Heart right ventricle (tissue), 16 donors: Measurements from ENCODE around the gene ZC3H4. TPM values are rescaled to one million over a fixed set of nuclear protein-coding genes. Genes with fewer than 3 reads are reported as not detected.
"Not testable (repeated sequence)": the region's sequence is repeated elsewhere in the genome, so short reads cannot be mapped to it uniquely, and the experiment has no call there.

Experiments
- ATAC-seq, 8 donors: fragments of 200-7000 bp; cut with Tn5 transposase; one replicate each; pipeline ENCODE4 v1.9.1; 2020; ENCODE audit warnings: mild to moderate bottlenecking in 8 of 8, moderate library complexity in 8 of 8, moderate number of reproducible peaks in 1 of 8
- DNase-seq, 2 donors: peaks; one replicate each; pipeline ENCODE4 v3.0.0-alpha.2; 2020
- H3K27ac ChIP-seq, 10 donors: fragments of 200-600 bp; sonication (generic) in 2 of 10; one replicate each; pipeline versions ENCODE4 v1.5.0 to v1.8.0; 2020 to 2022; ENCODE audit warnings: mild to moderate bottlenecking in 3 of 10
- H3K27me3 ChIP-seq, 7 donors: fragments of 200-600 bp; one replicate each; pipeline ENCODE4 v1.8.0; 2021 to 2022; ENCODE audit warnings: mild to moderate bottlenecking in 2 of 7
- H3K36me3 ChIP-seq, 9 donors: fragments of 200-600 bp; sonication (generic) in 1 of 9; one replicate each; pipeline versions ENCODE4 v1.5.0 to v1.8.0; 2020 to 2022; ENCODE audit warnings: mild to moderate bottlenecking in 2 of 9
- H3K4me1 ChIP-seq, 9 donors: fragments of 200-600 bp; sonication (generic) in 1 of 9; one replicate each; pipeline versions ENCODE4 v1.5.0 to v1.8.0; 2020 to 2022; ENCODE audit warnings: mild to moderate bottlenecking in 4 of 9
- H3K4me3 ChIP-seq, 10 donors: fragments of 200-600 bp; sonication (generic) in 2 of 10; one replicate each; pipeline versions ENCODE4 v1.5.0 to v1.8.0; 2020 to 2022; ENCODE audit warnings: mild to moderate bottlenecking in 7 of 10, moderate library complexity in 2 of 10
- H3K9me3 ChIP-seq, 11 donors: fragments of 200-600 bp in 10 of 11; sonication (generic) in 2 of 11; one replicate each; pipeline versions ENCODE4 v1.5.0 to v1.8.0; 2013 to 2022; ENCODE audit warnings: mild to moderate bottlenecking in 2 of 11, control low read depth in 1 of 11, moderate library complexity in 1 of 11
- CTCF ChIP-seq, 9 donors: fragments of 200-600 bp; sonication (generic) in 2 of 9; IDR thresholded peaks; one replicate each; pipeline versions ENCODE4 v1.5.0 to v1.8.0; 2021 to 2022; ENCODE audit warnings: antibody characterized with exemption in 9 of 9, mild to moderate bottlenecking in 5 of 9, moderate library complexity in 1 of 9
- WGBS, 2 donors: extraction: QIAGEN DNeasy Blood & Tissue Kit; methylation state at CpG; one replicate each; pipeline ENCODE4 v1.1.7; 2013; ENCODE audit warnings: inconsistent platforms in 1 of 2; 5-methylcytosine and 5-hydroxymethylcytosine counted together
- intact Hi-C, 10 donors: fragments of 100-400 bp; cut with DNase I; formaldehyde crosslinking; loops; one replicate each; pipeline versions ENCODE4 v1.11.1 to v1.14.2; 2022
- polyA plus RNA-seq, 2 donors: library from polyadenylated mRNA; stranded (reverse); fragments of 200-250 nt; gene quantifications; one replicate each; pipeline ENCODE4 v1.2.3, GENCODE V29; 2013
- total RNA-seq, 10 donors: library from RNA; stranded (reverse); fragmentation: NEBNext Ultra II Directional in 3 of 10; extraction: Animal tissue kit (Norgen Biotek cat#: 25700) in 3 of 10; gene quantifications; one replicate each; pipeline versions ENCODE4 v1.2.1 to v1.2.4, GENCODE V29; 2021 to 2023
- donor health status: Arrhythmogenic right ventricular cardiomyopathy.
- donor health status: ischemic (EF 13 %, LVEDD 7.1; RV severe dilation, severe dysfunction).
- donor health status: healthy with polysubstance abuse.
- donor health status: DM: no; HTN: yes; CAD: no.
- donor health status: DM: no; HTN: no; CAD: no.
- donor health status: ischemic (EF 25% LVEDD 6.9; RV normal size, moderate dysfunction).
- donor health status: ischemic (EF 25% LVEDD 5.7; RV mildly dilated, moderate dysfunction).
- donor health status: healthy.
- donor health status: DM: yes; HTN: yes; CAD: no.
- donor health status: Ischemic cardiomyopathy.
- donor health status: ischemic (EF 35%, LVEDD 5.7; RV mildly dilated, moderate dysfunction).
- donor health status: nonischemic (EF 11% LVEDD 7.7; RV severe dilation, severe dysfunction).
- donor health status: DM: yes; HTN: yes; CAD: no.
- donor health status: PGD.
- donor health status: ischemic (EF 29% LVEDD 5.4; RV normal size, mild dysfunction).
- donor health status: nonischemic (EF 23%, LVEDD 6.1; RV moderate dilation, normal function).

Gene ZC3H4
- total and polyA plus RNA-seq, 12 donors = 4.5 to 32.8 (median 25.1) TPM

- Histone ChIP-seq H3K4me1 (peaks cover 0 to 9% (median 0%) of the 10 kb centered on the region in 9 donors), H3K27me3 (no peaks in the 10 kb centered on the region), H3K27ac (no peak overlapping the region), H3K9me3 (no peaks in the 10 kb centered on the region), H3K36me3 (peaks cover 0 to 72% (median 28%) of the 10 kb centered on the region in 9 donors), H3K4me3 (no peak overlapping the region)
- intact Hi-C loops = loop anchor here in 1 of 10 donors (10.0 kb wide), 1 partner anchor 52 kb away; no protein-coding TSS in a partner anchor
- ATAC-seq = no peak
- no peak for DNase-seq
- no peak for TF ChIP-seq CTCF (IDR thresholded peaks at IDR 0.05)
- 91 to 96% methylated on average over 5 of the region's 5 CpGs for WGBS, 2 donors
Measured at GRCh38 chr19:47142779-47143178, 29.2 kb upstream of the ZC3H4 start.

- no peak overlapping the region for H3K27ac ChIP-seq
- TF ChIP-seq CTCF (IDR thresholded peaks at IDR 0.05) = no peak
- peaks cover 0 to 65% (median 28%) of the 10 kb centered on the region in 9 donors for H3K36me3 ChIP-seq
- intact Hi-C loops = loop anchor here in 1 of 10 donors (10.0 kb wide), 1 partner anchor 53 kb away; no protein-coding TSS in a partner anchor
- ATAC-seq = no peak
- DNase-seq = no peak
- no peaks in the 10 kb centered on the region for H3K27me3 ChIP-seq
- no peaks in the 10 kb centered on the region for H3K9me3 ChIP-seq
- H3K4me3 ChIP-seq = no peak overlapping the region
- H3K4me1 ChIP-seq = peaks cover 0 to 9% (median 0%) of the 10 kb centered on the region in 9 donors
Measured at GRCh38 chr19:47141695-47142094, 28.1 kb upstream of the ZC3H4 start.

- intact Hi-C loops = loop anchor here in 1 of 10 donors (10.0 kb wide), 1 partner anchor 54 kb away; no protein-coding TSS in a partner anchor
- not testable (repeated sequence) for H3K9me3 ChIP-seq, H3K4me1 ChIP-seq, H3K4me3 ChIP-seq, H3K27ac ChIP-seq, DNase-seq, ATAC-seq, H3K27me3 ChIP-seq
- H3K36me3 ChIP-seq = peaks cover 0 to 60% (median 25%) of the 10 kb centered on the region in 9 donors
- 69 to 75% methylated on average over 7 of the region's 7 CpGs for WGBS, 2 donors
Measured at GRCh38 chr19:47141252-47141651, 27.7 kb upstream of the ZC3H4 start.

- peaks cover 0 to 3% (median 0%) of the 10 kb centered on the region in 11 donors for H3K9me3 ChIP-seq
- H3K4me1 ChIP-seq = peaks cover 0 to 48% (median 33%) of the 10 kb centered on the region in 9 donors
- H3K27me3 ChIP-seq = no peaks in the 10 kb centered on the region
- intact Hi-C loops = no loop called here
- H3K27ac ChIP-seq = no peak overlapping the region
- ATAC-seq (no peak), DNase-seq (no peak)
- peaks cover 0 to 28% (median 0%) of the 10 kb centered on the region in 9 donors for H3K36me3 ChIP-seq
- TF ChIP-seq CTCF (IDR thresholded peaks at IDR 0.05) = no peak
- no peak overlapping the region for H3K4me3 ChIP-seq
- WGBS, 2 donors = 83 to 86% methylated on average over 3 of the region's 3 CpGs
Measured at GRCh38 chr19:47135156-47135555, 21.6 kb upstream of the ZC3H4 start.

GRCh38 chr19:47134545-47134944 lies 21.0 kb upstream of the ZC3H4 start:
- H3K9me3 ChIP-seq = peaks cover 0 to 4% (median 0%) of the 10 kb centered on the region in 11 donors
- peaks cover 0 to 26% (median 0%) of the 10 kb centered on the region in 9 donors for H3K36me3 ChIP-seq
- peaks cover 0 to 51% (median 33%) of the 10 kb centered on the region in 9 donors for H3K4me1 ChIP-seq
- no peak overlapping the region for H3K27ac ChIP-seq
- WGBS, 2 donors = 61 to 67% methylated on average over 2 of the region's 2 CpGs
- ATAC-seq (no peak), DNase-seq (no peak)
- H3K4me3 ChIP-seq = no peak overlapping the region
- H3K27me3 ChIP-seq = no peaks in the 10 kb centered on the region
- intact Hi-C loops = loop anchor here in 1 of 10 donors (5.0 kb wide), 1 partner anchor 97 kb away; no protein-coding TSS in a partner anchor
- TF ChIP-seq CTCF (IDR thresholded peaks at IDR 0.05) = no peak
